Stomach (tissue), 9 donors: ENCODE results near the gene COL16A1. TPM values are rescaled to one million over a fixed set of nuclear protein-coding genes. Genes with fewer than 3 reads are reported as not detected.

ENCODE experiments used
- DNase-seq, 2 donors: peaks; one replicate each; pipeline versions ENCODE4 v3.0.0 to v3.0.0-alpha.2; 2013 to 2019
- H3K27ac ChIP-seq, 5 donors: fragments of 200-600 bp in 4 of 5; sonication (generic) in 4 of 5; one replicate each; pipeline ENCODE4 v1.5.1; 2013 to 2019; ENCODE audit warnings: mild to moderate bottlenecking in 1 of 5, moderate library complexity in 1 of 5
- H3K27me3 ChIP-seq, 3 donors: fragments of 200-600 bp; sonication (generic); one replicate each; pipeline ENCODE4 v1.5.1; 2017 to 2019; ENCODE audit warnings: mixed run types in 1 of 3
- H3K36me3 ChIP-seq, 4 donors: fragments of 200-600 bp; sonication (generic); 1 replicate in 3 of 4; 2 replicates in 1 of 4; pipeline ENCODE4 v1.5.1; 2016 to 2019
- H3K4me1 ChIP-seq, 4 donors: fragments of 200-600 bp; sonication (generic); one replicate each; pipeline ENCODE4 v1.5.1; 2016 to 2019
- H3K4me3 ChIP-seq, 4 donors: fragments of 200-600 bp; sonication (generic) in 3 of 4; one replicate each; pipeline ENCODE4 v1.5.1; 2016 to 2019; ENCODE audit warnings: mild to moderate bottlenecking in 1 of 4
- H3K9me3 ChIP-seq, 4 donors: fragments of 200-600 bp; sonication (generic); one replicate each; pipeline ENCODE4 v1.5.1; 2016 to 2019
- EP300 ChIP-seq: sonication (generic); formaldehyde crosslinking; IDR thresholded peaks from one replicate; pipeline ENCODE4 v1.6.1; 2017; ENCODE audit warnings: antibody characterized with exemption
- POLR2A ChIP-seq, 4 donors: fragments of 450-650 bp; IDR thresholded peaks; one replicate each; pipeline ENCODE4 v1.6.1; 2016; ENCODE audit warnings: antibody characterized with exemption in 4 of 4, control low read depth in 2 of 4, mild to moderate bottlenecking in 1 of 4, moderate library complexity in 1 of 4
- POLR2AphosphoS5 ChIP-seq, 3 donors: sonication (generic); formaldehyde crosslinking; IDR thresholded peaks; one replicate each; pipeline ENCODE4 v1.6.1; 2016; ENCODE audit warnings: antibody characterized with exemption in 3 of 3
- WGBS, 5 donors: extraction: QIAGEN DNeasy Blood & Tissue Kit in 3 of 5; methylation state at CpG; one replicate each; pipeline versions ENCODE4 v1.1.5 to v1.1.7; 2013 to 2018; 5-methylcytosine and 5-hydroxymethylcytosine counted together
- intact Hi-C: fragments of 100-400 bp; cut with DNase I; formaldehyde crosslinking; loops from one replicate; pipeline ENCODE4 v1.15.1; 2023; ENCODE audit warnings: low total_unique reads
- polyA plus RNA-seq, 3 donors: library from polyadenylated mRNA; stranded (reverse); fragments of 200-250 nt; gene quantifications; one replicate each; pipeline ENCODE4 v1.2.3, GENCODE V29; 2013
- total RNA-seq, 5 donors: library from RNA; depleted of rRNA; stranded (reverse); fragments of >200 nt; gene quantifications; one replicate each; pipeline versions ENCODE4 v1.1.0 to v1.2.3, GENCODE V29; 2014 to 2016
- TF ChIP-seq, protein P1 (sequence below), 7 experiments: fragments of 450-650 bp in 4 of 7; fragments of 200-600 bp in 3 of 7; sonication (generic) in 3 of 7; IDR thresholded peaks; one replicate each; pipeline ENCODE4 v1.5.1; 2016 to 2019; ENCODE audit warnings: antibody characterized with exemption in 7 of 7, control low read depth in 2 of 7, mild to moderate bottlenecking in 1 of 7
- donor health status: healthy with polysubstance abuse.
- donor health status: Bipolar disorder and iron deficiency.
- donor health status: healthy.

Gene COL16A1
- total and polyA plus RNA-seq, 8 donors: 19.8 to 127 (median 74.1) TPM

DNA sequence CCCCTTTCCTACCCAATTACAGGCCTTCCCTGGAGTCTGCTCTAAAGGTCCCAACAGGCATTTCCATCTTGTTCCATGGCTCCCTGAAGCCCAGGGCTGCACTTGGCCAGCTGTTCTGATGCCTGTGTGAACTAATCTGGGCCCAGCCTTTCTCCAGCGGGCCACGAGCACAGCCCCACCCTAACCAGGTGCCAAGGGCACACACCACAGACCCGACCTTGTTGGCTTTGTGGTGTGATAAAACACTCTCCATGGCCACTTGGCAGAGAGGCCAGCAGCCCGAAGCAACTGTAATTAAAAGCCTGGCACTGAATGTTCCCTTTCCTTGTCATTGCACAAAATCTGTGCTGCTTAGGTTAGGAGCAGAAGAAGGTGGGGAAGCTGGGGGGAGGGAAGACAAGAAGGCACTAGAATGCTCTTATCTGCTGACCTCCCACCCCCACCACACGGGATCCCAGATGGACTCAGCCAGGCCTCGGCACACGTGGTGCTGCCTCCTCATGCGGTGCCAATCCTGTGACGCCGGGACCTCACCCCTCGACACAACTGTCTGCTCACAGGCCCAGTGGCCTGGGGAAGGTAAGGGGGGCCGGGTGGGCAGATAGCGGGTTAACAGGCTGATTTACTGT, 76.4 kb downstream of the COL16A1 start:
- peak; percentile 60 to 86 (median 64) for TF ChIP-seq POLR2AphosphoS5 (IDR thresholded peaks at IDR 0.05)
- TF ChIP-seq EP300: no peak
- no peak overlapping the region for H3K4me3 ChIP-seq
- H3K27me3 ChIP-seq: no peaks in the 10 kb centered on the region
- H3K36me3 ChIP-seq: peaks cover 35 to 54% (median 51%) of the 10 kb centered on the region in 4 donors
- peaks cover 24 to 42% (median 34%) of the 10 kb centered on the region in 4 donors for H3K4me1 ChIP-seq
- WGBS, 5 donors: 22 to 46% (median 28%) methylated on average over 13 of the region's 13 CpGs
- peak overlapping the region; percentile 74 to 87 (median 80) for H3K27ac ChIP-seq
- intact Hi-C loops: no loop called here
- no peaks in the 10 kb centered on the region for H3K9me3 ChIP-seq
- DNase-seq: peak in 1 of 2 donors; percentile 90

DNA sequence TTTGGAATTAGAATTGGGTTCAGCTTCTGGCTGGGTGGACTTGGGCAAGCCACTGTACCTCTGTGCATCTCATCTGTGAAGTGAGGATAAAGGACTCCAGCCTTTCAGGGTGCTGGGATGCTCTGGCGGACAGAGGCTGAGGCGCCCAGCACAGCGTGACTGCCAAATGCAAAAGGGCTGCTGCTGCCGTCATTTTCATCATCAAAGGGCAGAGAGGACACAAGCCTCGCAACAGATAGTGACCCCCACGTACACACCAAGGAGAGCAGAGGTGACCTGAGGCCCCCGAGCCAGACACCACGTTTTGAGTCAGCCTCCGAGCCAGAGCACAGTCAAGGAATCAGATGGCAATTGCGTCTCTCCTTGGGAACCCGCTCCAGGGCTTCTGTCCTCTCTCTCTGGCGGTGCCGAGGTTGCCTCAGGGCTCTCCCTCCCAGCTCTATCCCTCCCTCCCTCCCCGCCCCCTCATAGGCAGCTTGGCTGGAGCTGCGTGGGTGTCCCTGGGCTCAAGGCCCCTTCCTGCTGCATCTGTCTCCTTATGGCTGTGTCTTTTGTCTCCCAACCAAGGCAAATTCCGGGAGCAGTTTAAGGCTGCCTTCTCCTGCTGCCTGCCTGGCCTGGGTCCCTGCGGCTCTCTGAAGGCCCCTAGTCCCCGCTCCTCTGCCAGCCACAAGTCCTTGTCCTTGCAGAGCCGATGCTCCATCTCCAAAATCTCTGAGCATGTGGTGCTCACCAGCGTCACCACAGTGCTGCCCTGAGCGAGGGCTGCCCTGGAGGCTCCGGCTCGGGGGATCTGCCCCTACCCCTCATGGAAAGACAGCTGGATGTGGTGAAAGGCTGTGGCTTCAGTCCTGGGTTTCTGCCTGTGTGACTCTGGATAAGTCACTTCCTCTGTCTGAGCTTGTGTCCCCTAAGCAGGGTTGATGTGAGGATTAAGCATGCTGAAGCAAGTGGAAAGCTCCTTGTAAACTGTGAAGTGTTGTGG, 77.3 kb downstream of the COL16A1 start:
- 69 to 86% (median 83%) methylated on average over 22 to 23 of the region's 23 CpGs for WGBS, 5 donors
- Histone ChIP-seq H3K4me1 (peaks cover 24 to 42% (median 34%) of the 10 kb centered on the region in 4 donors), H3K27me3 (no peaks in the 10 kb centered on the region), H3K27ac (peak overlapping the region; percentile 74 to 87 (median 80)), H3K9me3 (no peaks in the 10 kb centered on the region), H3K36me3 (peaks cover 26 to 45% (median 42%) of the 10 kb centered on the region in 4 donors), H3K4me3 (no peak overlapping the region)
- intact Hi-C loops: no loop called here
- DNase-seq: no peak
- TF ChIP-seq POLR2A (IDR thresholded peaks at IDR 0.05) (no peak), POLR2AphosphoS5 (IDR thresholded peaks at IDR 0.05) (no peak), EP300 (no peak)
- TF ChIP-seq, protein P1, sequence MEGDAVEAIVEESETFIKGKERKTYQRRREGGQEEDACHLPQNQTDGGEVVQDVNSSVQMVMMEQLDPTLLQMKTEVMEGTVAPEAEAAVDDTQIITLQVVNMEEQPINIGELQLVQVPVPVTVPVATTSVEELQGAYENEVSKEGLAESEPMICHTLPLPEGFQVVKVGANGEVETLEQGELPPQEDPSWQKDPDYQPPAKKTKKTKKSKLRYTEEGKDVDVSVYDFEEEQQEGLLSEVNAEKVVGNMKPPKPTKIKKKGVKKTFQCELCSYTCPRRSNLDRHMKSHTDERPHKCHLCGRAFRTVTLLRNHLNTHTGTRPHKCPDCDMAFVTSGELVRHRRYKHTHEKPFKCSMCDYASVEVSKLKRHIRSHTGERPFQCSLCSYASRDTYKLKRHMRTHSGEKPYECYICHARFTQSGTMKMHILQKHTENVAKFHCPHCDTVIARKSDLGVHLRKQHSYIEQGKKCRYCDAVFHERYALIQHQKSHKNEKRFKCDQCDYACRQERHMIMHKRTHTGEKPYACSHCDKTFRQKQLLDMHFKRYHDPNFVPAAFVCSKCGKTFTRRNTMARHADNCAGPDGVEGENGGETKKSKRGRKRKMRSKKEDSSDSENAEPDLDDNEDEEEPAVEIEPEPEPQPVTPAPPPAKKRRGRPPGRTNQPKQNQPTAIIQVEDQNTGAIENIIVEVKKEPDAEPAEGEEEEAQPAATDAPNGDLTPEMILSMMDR (IDR thresholded peaks at IDR 0.05): no peak

DNA sequence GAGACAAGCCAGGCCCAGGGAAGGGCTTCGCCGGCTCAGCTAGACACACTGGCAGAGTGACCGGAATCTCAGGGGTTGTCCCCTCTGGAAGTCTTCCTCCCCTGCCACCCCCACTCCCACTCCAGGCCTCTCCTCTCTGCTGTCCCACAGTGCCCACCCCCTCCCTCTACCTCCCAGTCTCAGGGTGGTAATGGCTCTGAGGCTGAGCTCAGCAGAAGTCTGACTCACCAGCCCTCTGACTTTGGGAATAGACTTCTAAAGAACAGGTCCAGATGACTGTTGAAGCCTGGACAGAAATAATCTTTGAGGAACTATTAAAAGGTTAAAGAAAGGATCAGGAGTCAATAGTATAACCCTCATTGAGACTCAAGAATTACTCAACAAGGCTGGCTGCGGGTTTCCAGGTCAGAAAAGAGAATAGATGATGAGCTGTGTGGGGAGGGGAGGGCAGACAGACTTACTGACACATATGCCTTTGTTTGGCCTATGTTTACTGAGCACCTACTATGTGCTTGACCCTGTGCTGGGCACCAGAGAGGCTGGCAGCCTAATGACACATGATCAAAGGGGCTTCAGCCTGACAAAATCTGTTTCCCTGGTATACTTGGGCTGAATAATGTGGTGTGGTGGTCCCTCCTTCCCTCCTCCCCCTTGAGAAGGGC, 78.1 kb downstream of the COL16A1 start:
- no peak for DNase-seq
- H3K4me1 ChIP-seq: peaks cover 24 to 42% (median 34%) of the 10 kb centered on the region in 4 donors
- H3K27ac ChIP-seq: peak overlapping the region in 3 of 5 donors; percentile 74 to 87 (median 82)
- no peaks in the 10 kb centered on the region for H3K9me3 ChIP-seq
- H3K27me3 ChIP-seq: no peaks in the 10 kb centered on the region
- intact Hi-C loops: no loop called here
- WGBS, 5 donors: 81 to 91% (median 89%) methylated on average over 4 of the region's 4 CpGs
- H3K4me3 ChIP-seq: no peak overlapping the region
- TF ChIP-seq POLR2AphosphoS5 (IDR thresholded peaks at IDR 0.05) (no peak), EP300 (no peak), POLR2A (IDR thresholded peaks at IDR 0.05) (no peak)
- TF ChIP-seq, protein P1 (IDR thresholded peaks at IDR 0.05): no peak
- peaks cover 22 to 37% (median 34%) of the 10 kb centered on the region in 4 donors for H3K36me3 ChIP-seq

DNA sequence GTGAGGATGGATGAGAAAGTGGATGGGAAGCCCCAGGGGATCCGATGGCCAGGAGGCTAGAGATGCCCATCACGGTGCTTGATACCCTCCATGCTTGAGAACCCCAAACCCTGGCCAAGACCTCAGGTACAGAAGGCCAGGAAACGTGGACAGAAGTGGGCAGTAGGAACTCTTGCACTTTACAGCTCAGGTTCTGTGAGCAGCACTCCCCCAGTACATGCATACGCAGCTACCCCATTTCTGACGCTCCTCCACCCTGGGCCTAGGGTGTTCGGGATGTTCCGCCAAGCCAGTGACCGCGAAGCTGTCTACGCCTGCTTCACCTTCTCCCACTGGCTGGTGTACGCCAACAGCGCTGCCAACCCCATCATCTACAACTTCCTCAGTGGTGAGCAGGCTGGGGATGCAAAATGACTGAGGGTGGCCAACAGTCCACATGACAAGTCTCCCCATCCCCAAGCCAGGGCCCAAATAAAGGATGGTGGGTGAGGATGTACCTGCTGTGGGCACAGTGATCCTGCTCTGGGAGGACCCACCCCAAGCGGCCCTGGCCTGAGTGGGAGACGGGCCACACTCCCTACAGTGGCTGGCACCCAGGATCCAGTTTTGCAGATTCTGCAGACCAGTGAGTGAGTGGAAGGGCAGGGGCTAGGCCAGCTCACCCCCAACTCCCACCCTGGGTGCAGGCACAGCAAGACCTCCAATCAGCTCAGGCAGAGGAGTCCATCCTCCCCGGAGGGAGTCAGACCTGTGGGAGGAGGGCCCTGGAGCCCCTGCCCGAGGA, 78.9 kb downstream of the COL16A1 start:
- intact Hi-C loops: no loop called here
- H3K27ac ChIP-seq: peak overlapping the region in 1 of 5 donors; percentile 87
- DNase-seq: no peak

More for the DNA sequence above, 78.9 kb downstream of the COL16A1 start:
- Histone ChIP-seq H3K36me3 (peaks cover 15 to 29% (median 26%) of the 10 kb centered on the region in 4 donors), H3K27me3 (peaks cover 0 to under 1% (median 0%) of the 10 kb centered on the region in 3 donors), H3K9me3 (no peaks in the 10 kb centered on the region), H3K4me1 (peaks cover 24 to 42% (median 34%) of the 10 kb centered on the region in 4 donors), H3K4me3 (no peak overlapping the region)
- WGBS, 5 donors: 91 to 96% (median 92%) methylated on average over 16 of the region's 16 CpGs
- TF ChIP-seq POLR2A (IDR thresholded peaks at IDR 0.05) (no peak), EP300 (no peak), POLR2AphosphoS5 (IDR thresholded peaks at IDR 0.05) (no peak)
- TF ChIP-seq, protein P1 (IDR thresholded peaks at IDR 0.05): no peak
